SW480 (cell line): Measurements from ENCODE around the gene RPTOR.
A peak's percentile ranks its signal among the peaks of the same experiment; 100 is the strongest.
"Not testable (repeated sequence)": the region's sequence is repeated elsewhere in the genome, so short reads cannot be mapped to it uniquely, and the experiment has no call there.

Experiments used
- DNase-seq: peaks from one replicate; pipeline ENCODE4 v3.0.0-alpha.2; 2016; ENCODE audit warnings: low spot score

The RPTOR gene

GRCh38 chr17:80861892-80862291 is 317.3 kb downstream of the RPTOR start:
- no peak for DNase-seq

GRCh38 chr17:80862481-80862961 is 317.9 kb downstream of the RPTOR start:
- no peak for DNase-seq

- DNase-seq: no peak
Observed at GRCh38 chr17:80862978-80863377, 318.3 kb downstream of the RPTOR start.

GRCh38 chr17:80863626-80864025 is 319.0 kb downstream of the RPTOR start:
- DNase-seq: no peak

- no peak for DNase-seq
Observed at GRCh38 chr17:80864751-80865150, 320.1 kb downstream of the RPTOR start.

GRCh38 chr17:80866050-80866793 is 321.6 kb downstream of the RPTOR start:
- peak; percentile 40 for DNase-seq

GRCh38 chr17:80868022-80868609 is 323.5 kb downstream of the RPTOR start:
- no peak for DNase-seq

- DNase-seq: no peak
Observed at GRCh38 chr17:80869481-80870145, 325.0 kb downstream of the RPTOR start.

- no peak for DNase-seq
Observed at GRCh38 chr17:80870401-80870800, 325.8 kb downstream of the RPTOR start.

GRCh38 chr17:80871341-80871740 is 326.7 kb downstream of the RPTOR start:
- no peak for DNase-seq

GRCh38 chr17:80872001-80872500 is 327.4 kb downstream of the RPTOR start:
- DNase-seq: no peak

GRCh38 chr17:80872501-80873306 is 328.1 kb downstream of the RPTOR start:
- DNase-seq: no peak

- DNase-seq: no peak
Observed at GRCh38 chr17:80873307-80873951, 328.8 kb downstream of the RPTOR start.

GRCh38 chr17:80874866-80875445 is 330.3 kb downstream of the RPTOR start:
- no peak for DNase-seq

GRCh38 chr17:80875480-80875995 is 330.9 kb downstream of the RPTOR start:
- DNase-seq: not testable (repeated sequence)

GRCh38 chr17:80876456-80876949 is 331.9 kb downstream of the RPTOR start:
- DNase-seq: not testable (repeated sequence)

- DNase-seq: no peak
Observed at GRCh38 chr17:80876950-80877728, 332.5 kb downstream of the RPTOR start.

- no peak for DNase-seq
Observed at GRCh38 chr17:80877729-80878303, 333.2 kb downstream of the RPTOR start.

GRCh38 chr17:80878876-80879722 is 334.5 kb downstream of the RPTOR start:
- DNase-seq: no peak
